Liver (tissue), 9 donors: ENCODE data around the gene MRRF. TPM values are rescaled to one million over a fixed set of nuclear protein-coding genes. Genes with fewer than 3 reads are reported as not detected.
A peak's percentile ranks its signal among the peaks of the same experiment; 100 is the strongest.

Source experiments
- DNase-seq: peaks from one replicate; pipeline ENCODE4 v3.0.0-alpha.2; 2017; ENCODE audit warnings: low spot score
- H3K27ac ChIP-seq, 2 donors: one replicate each; pipeline ENCODE4 v1.7.0; 2013; ENCODE audit warnings: inconsistent platforms in 2 of 2, low read length in 2 of 2, control low read depth in 1 of 2, low read depth in 1 of 2, mild to moderate bottlenecking in 1 of 2
- H3K27me3 ChIP-seq, 4 donors: one replicate each; pipeline versions ENCODE4 v1.6.1 to v1.7.0; 2013; ENCODE audit warnings: low read length in 3 of 4, inconsistent platforms in 1 of 4, mild to moderate bottlenecking in 1 of 4, moderate library complexity in 1 of 4; ENCODE audit not compliant: control insufficient read depth in 4 of 4, insufficient read depth in 4 of 4
- H3K36me3 ChIP-seq, 4 donors: one replicate each; pipeline versions ENCODE4 v1.6.1 to v1.7.0; 2013; ENCODE audit warnings: low read length in 3 of 4, mild to moderate bottlenecking in 3 of 4, low read depth in 1 of 4, moderate library complexity in 1 of 4; ENCODE audit not compliant: control insufficient read depth in 4 of 4, insufficient read depth in 3 of 4
- H3K4me1 ChIP-seq, 4 donors: one replicate each; pipeline versions ENCODE4 v1.6.1 to v1.7.0; 2013; ENCODE audit warnings: low read length in 3 of 4, mild to moderate bottlenecking in 3 of 4, moderate library complexity in 1 of 4; ENCODE audit not compliant: control insufficient read depth in 4 of 4, insufficient read depth in 4 of 4
- H3K4me3 ChIP-seq, 3 donors: one replicate each; pipeline versions ENCODE4 v1.6.1 to v1.7.0; 2013; ENCODE audit warnings: low read length in 3 of 3, control low read depth in 1 of 3, low read depth in 1 of 3, mild to moderate bottlenecking in 1 of 3
- H3K9ac ChIP-seq, 2 donors: one replicate each; pipeline ENCODE4 v1.7.0; 2013; ENCODE audit warnings: low read length in 2 of 2, mild to moderate bottlenecking in 2 of 2, moderate library complexity in 2 of 2, control low read depth in 1 of 2, low read depth in 1 of 2
- H3K9me3 ChIP-seq, 4 donors: one replicate each; pipeline versions ENCODE4 v1.6.1 to v1.7.0; 2013; ENCODE audit warnings: low read length in 3 of 4; ENCODE audit not compliant: control insufficient read depth in 4 of 4
- EGR1 ChIP-seq, 2 donors: IDR thresholded peaks; 2 replicates each; pipeline ENCODE4 v1.6.1; 2016 to 2018; ENCODE audit warnings: antibody characterized with exemption in 2 of 2, low read depth in 2 of 2
- FOXA1 ChIP-seq: IDR thresholded peaks from 2 replicates; pipeline ENCODE4 v1.6.1; 2016; ENCODE audit warnings: antibody characterized with exemption
- FOXA2 ChIP-seq: IDR thresholded peaks from 2 replicates; pipeline ENCODE4 v1.6.1; 2016; ENCODE audit warnings: antibody characterized with exemption
- GABPA ChIP-seq, 2 donors: IDR thresholded peaks in 1 of 2; conservative IDR thresholded peaks in 1 of 2; 2 replicates each; pipeline ENCODE4 v1.6.1; 2016; ENCODE audit warnings: antibody characterized with exemption in 2 of 2, mild to moderate bottlenecking in 1 of 2, moderate library complexity in 1 of 2
- HNF4A ChIP-seq, 2 donors: conservative IDR thresholded peaks; 2 replicates each; pipeline ENCODE4 v1.6.1; 2016; ENCODE audit warnings: antibody characterized with exemption in 2 of 2, mild to moderate bottlenecking in 2 of 2
- NR2F2 ChIP-seq: IDR thresholded peaks from 2 replicates; pipeline ENCODE4 v1.6.1; 2016; ENCODE audit warnings: antibody characterized with exemption
- RXRA ChIP-seq, 2 donors: IDR thresholded peaks; 2 replicates each; pipeline ENCODE4 v1.6.1; 2017 to 2018; ENCODE audit warnings: antibody characterized with exemption in 2 of 2, mild to moderate bottlenecking in 1 of 2
- YY1 ChIP-seq: IDR thresholded peaks from 2 replicates; pipeline ENCODE4 v1.6.1; 2016; ENCODE audit warnings: antibody characterized with exemption, mild to moderate bottlenecking
- WGBS: extraction: QIAGEN DNeasy Blood & Tissue Kit; methylation state at CpG from one replicate; pipeline ENCODE4 v1.1.7; 2013; 5-methylcytosine and 5-hydroxymethylcytosine counted together
- polyA plus RNA-seq, 2 donors: library from polyadenylated mRNA; stranded (reverse) in 1 of 2; unstranded in 1 of 2; fragments of 200-250 nt in 1 of 2; fragments of >200 nt in 1 of 2; fragmentation: Nextera tagmentation in 1 of 2; extraction: Ambion mirVana in 1 of 2; gene quantifications; one replicate each; pipeline versions ENCODE4 v1.2.1 to v1.2.3, GENCODE V29; 2013 to 2015
- total RNA-seq, 2 donors: library from RNA; depleted of rRNA; stranded (reverse); fragments of >200 nt; gene quantifications; one replicate each; pipeline ENCODE4 v1.2.3, GENCODE V29; 2014
- TF ChIP-seq, protein P1 (sequence below): IDR thresholded peaks from 2 replicates; pipeline ENCODE4 v1.6.1; 2016; ENCODE audit warnings: antibody characterized with exemption
- TF ChIP-seq, protein P2 (sequence below): IDR thresholded peaks from 2 replicates; pipeline ENCODE4 v1.6.1; 2016; ENCODE audit warnings: antibody characterized with exemption
- TF ChIP-seq, protein P3 (sequence below): fragments of 150-350 bp; IDR thresholded peaks from 2 replicates; pipeline ENCODE4 v1.5.1; 2017; ENCODE audit warnings: improper control_type of control experiment, low read depth, low read length; ENCODE audit not compliant: missing input control
- TF ChIP-seq, protein P4 (sequence below): IDR thresholded peaks from 2 replicates; pipeline ENCODE4 v1.6.1; 2016; ENCODE audit warnings: antibody characterized with exemption, mild to moderate bottlenecking
- donor health status: healthy.
- donor health status: healthy.
- donor health status: healthy.
- donor health status: healthy.
- donor health status: healthy.

Gene MRRF
- total and polyA plus RNA-seq, 4 donors: 15.4 to 30.9 (median 22.3) TPM

DNA sequence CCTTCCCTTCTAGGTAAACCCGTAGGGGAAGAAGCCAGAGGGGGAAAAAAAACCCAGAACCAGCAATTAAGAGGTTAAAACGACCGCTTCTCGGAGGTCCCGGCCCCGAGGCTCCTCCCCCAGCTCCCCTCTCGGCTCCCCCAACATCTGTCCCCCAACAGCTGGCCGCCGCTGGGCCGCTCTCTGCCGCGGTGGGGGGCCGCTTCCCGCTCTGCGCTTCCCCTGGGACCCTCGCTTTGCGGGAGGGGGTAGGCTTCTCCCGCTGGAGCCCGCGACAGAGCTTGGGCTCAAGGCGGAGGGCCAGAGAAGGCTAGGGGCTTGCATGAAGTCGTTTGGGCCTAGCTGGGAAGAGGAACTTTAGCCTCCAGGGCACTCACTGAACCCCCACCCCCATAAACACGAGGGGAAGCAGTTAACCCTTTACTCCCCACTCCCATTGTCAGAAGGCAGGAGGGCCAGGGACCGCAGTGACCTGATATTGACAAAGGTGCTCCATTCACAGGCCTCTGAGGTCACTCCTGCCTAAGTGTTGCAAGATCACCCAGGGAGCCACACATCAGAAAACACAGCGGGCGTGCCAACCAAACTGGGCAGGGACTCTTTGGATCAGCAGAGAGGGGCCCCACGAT, 43.4 kb upstream of the MRRF start:
- no peaks in the 10 kb centered on the region for H3K36me3 ChIP-seq
- no peak for DNase-seq
- H3K9me3 ChIP-seq: peaks cover 0 to 2% (median 0%) of the 10 kb centered on the region in 4 donors
- peaks cover 12 to 23% (median 17%) of the 10 kb centered on the region in 4 donors for H3K4me1 ChIP-seq
- no peak overlapping the region for H3K9ac ChIP-seq
- peaks cover 4 to 36% (median 14%) of the 10 kb centered on the region in 4 donors for H3K27me3 ChIP-seq
- TF ChIP-seq FOXA2 (peak; percentile 29), HNF4A (conservative IDR thresholded peaks at IDR 0.05) (no peak)
- 19% methylated on average over 27 of the region's 27 CpGs for WGBS
- H3K27ac ChIP-seq: no peak overlapping the region
- no peak overlapping the region for H3K4me3 ChIP-seq

DNA sequence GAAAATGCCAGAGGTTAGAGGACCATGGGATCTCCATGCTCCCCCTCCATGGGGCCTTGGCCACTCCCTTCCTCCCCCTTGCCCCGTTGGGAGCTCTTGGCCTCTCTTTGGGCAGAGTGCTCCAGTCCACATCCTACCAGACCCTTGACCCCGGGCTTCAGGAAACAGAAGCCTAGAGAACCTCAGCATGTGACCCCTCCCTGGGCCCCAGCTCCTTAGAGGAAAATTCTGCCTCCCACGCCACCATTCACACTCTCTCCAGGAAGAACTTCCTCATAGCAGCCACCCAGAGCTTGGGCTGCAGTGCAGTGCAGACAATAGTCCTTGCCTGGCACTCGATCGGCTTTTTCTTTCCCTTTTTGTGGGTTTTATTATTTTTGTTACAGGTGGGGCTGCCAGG, 41.9 kb upstream of the MRRF start:
- TF ChIP-seq RXRA (IDR thresholded peaks at IDR 0.05) (no peak), FOXA1 (no peak), YY1 (no peak), GABPA (IDR thresholded peaks at IDR 0.05 in 1 of 2, conservative IDR thresholded peaks at IDR 0.05 in 1 of 2) (no peak), FOXA2 (no peak), NR2F2 (no peak), HNF4A (conservative IDR thresholded peaks at IDR 0.05) (no peak), EGR1 (IDR thresholded peaks at IDR 0.05; ENCODE audit: low read depth in 2 of 2) (no peak)
- TF ChIP-seq, protein P1, sequence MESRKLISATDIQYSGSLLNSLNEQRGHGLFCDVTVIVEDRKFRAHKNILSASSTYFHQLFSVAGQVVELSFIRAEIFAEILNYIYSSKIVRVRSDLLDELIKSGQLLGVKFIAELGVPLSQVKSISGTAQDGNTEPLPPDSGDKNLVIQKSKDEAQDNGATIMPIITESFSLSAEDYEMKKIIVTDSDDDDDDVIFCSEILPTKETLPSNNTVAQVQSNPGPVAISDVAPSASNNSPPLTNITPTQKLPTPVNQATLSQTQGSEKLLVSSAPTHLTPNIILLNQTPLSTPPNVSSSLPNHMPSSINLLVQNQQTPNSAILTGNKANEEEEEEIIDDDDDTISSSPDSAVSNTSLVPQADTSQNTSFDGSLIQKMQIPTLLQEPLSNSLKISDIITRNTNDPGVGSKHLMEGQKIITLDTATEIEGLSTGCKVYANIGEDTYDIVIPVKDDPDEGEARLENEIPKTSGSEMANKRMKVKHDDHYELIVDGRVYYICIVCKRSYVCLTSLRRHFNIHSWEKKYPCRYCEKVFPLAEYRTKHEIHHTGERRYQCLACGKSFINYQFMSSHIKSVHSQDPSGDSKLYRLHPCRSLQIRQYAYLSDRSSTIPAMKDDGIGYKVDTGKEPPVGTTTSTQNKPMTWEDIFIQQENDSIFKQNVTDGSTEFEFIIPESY: no peak
- TF ChIP-seq, protein P2, sequence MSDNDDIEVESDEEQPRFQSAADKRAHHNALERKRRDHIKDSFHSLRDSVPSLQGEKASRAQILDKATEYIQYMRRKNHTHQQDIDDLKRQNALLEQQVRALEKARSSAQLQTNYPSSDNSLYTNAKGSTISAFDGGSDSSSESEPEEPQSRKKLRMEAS: no peak
- TF ChIP-seq, protein P3, sequence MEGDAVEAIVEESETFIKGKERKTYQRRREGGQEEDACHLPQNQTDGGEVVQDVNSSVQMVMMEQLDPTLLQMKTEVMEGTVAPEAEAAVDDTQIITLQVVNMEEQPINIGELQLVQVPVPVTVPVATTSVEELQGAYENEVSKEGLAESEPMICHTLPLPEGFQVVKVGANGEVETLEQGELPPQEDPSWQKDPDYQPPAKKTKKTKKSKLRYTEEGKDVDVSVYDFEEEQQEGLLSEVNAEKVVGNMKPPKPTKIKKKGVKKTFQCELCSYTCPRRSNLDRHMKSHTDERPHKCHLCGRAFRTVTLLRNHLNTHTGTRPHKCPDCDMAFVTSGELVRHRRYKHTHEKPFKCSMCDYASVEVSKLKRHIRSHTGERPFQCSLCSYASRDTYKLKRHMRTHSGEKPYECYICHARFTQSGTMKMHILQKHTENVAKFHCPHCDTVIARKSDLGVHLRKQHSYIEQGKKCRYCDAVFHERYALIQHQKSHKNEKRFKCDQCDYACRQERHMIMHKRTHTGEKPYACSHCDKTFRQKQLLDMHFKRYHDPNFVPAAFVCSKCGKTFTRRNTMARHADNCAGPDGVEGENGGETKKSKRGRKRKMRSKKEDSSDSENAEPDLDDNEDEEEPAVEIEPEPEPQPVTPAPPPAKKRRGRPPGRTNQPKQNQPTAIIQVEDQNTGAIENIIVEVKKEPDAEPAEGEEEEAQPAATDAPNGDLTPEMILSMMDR: no peak
- TF ChIP-seq, protein P4, sequence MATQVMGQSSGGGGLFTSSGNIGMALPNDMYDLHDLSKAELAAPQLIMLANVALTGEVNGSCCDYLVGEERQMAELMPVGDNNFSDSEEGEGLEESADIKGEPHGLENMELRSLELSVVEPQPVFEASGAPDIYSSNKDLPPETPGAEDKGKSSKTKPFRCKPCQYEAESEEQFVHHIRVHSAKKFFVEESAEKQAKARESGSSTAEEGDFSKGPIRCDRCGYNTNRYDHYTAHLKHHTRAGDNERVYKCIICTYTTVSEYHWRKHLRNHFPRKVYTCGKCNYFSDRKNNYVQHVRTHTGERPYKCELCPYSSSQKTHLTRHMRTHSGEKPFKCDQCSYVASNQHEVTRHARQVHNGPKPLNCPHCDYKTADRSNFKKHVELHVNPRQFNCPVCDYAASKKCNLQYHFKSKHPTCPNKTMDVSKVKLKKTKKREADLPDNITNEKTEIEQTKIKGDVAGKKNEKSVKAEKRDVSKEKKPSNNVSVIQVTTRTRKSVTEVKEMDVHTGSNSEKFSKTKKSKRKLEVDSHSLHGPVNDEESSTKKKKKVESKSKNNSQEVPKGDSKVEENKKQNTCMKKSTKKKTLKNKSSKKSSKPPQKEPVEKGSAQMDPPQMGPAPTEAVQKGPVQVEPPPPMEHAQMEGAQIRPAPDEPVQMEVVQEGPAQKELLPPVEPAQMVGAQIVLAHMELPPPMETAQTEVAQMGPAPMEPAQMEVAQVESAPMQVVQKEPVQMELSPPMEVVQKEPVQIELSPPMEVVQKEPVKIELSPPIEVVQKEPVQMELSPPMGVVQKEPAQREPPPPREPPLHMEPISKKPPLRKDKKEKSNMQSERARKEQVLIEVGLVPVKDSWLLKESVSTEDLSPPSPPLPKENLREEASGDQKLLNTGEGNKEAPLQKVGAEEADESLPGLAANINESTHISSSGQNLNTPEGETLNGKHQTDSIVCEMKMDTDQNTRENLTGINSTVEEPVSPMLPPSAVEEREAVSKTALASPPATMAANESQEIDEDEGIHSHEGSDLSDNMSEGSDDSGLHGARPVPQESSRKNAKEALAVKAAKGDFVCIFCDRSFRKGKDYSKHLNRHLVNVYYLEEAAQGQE: no peak
- WGBS: 28% methylated on average over 5 of the region's 5 CpGs
- H3K9ac ChIP-seq: no peak overlapping the region
- H3K27ac ChIP-seq: no peak overlapping the region
- peaks cover 0 to 2% (median 0%) of the 10 kb centered on the region in 4 donors for H3K9me3 ChIP-seq
- H3K36me3 ChIP-seq: no peaks in the 10 kb centered on the region
- H3K27me3 ChIP-seq: peaks cover 4 to 36% (median 13%) of the 10 kb centered on the region in 4 donors
- DNase-seq: no peak
- peaks cover 15 to 35% (median 18%) of the 10 kb centered on the region in 4 donors for H3K4me1 ChIP-seq
- H3K4me3 ChIP-seq: no peak overlapping the region
